HL-60 (cell line): ENCODE data around the gene RALGAPB.

Source experiments
- DNase-seq, 2 experiments: peaks; one replicate each; pipeline ENCODE4 v3.0.0-alpha.2; 2010 to 2020; ENCODE audit warnings: low read depth in 1 of 2, low spot score in 1 of 2
- H3K27ac ChIP-seq: fragments of 250-450 bp; sonication (Bioruptor Pico); replicated peaks from 2 replicates; pipeline ENCODE4 v1.5.1; 2020; ENCODE audit warnings: mild to moderate bottlenecking, moderate library complexity
- H3K27me3 ChIP-seq: fragments of 250-450 bp; sonication (Bioruptor Pico); 2 replicates; pipeline ENCODE4 v1.5.1; 2021; ENCODE audit warnings: mild to moderate bottlenecking, moderate library complexity; ENCODE audit not compliant: insufficient read depth, poor library complexity, severe bottlenecking
- H3K4me3 ChIP-seq: replicated peaks from 2 replicates; pipeline ENCODE4 v1.5.1; 2011; ENCODE audit warnings: mild to moderate bottlenecking, control low read depth, low read length; ENCODE audit not compliant: insufficient read depth
- GABPA ChIP-seq: IDR thresholded peaks from 2 replicates; pipeline ENCODE4 v1.6.1; 2012; ENCODE audit warnings: low read depth
- POLR2AphosphoS5 ChIP-seq: IDR thresholded peaks from 2 replicates; pipeline ENCODE4 v1.6.1; 2012; ENCODE audit warnings: low read depth
- SPI1 ChIP-seq: IDR thresholded peaks from 2 replicates; pipeline ENCODE4 v1.6.1; 2012; ENCODE audit warnings: low read depth, mild to moderate bottlenecking, borderline replicate concordance
- TF ChIP-seq, protein P1 (sequence below): IDR thresholded peaks from 2 replicates; pipeline ENCODE4 v1.6.1; 2012; ENCODE audit warnings: low read depth; ENCODE audit not compliant: insufficient replicate concordance
- TF ChIP-seq, protein P2 (sequence below): IDR thresholded peaks from one replicate; pipeline ENCODE4 v1.5.1; 2011; ENCODE audit warnings: low read length, control low read depth, inconsistent platforms; ENCODE audit not compliant: insufficient read depth

The RALGAPB gene

DNA sequence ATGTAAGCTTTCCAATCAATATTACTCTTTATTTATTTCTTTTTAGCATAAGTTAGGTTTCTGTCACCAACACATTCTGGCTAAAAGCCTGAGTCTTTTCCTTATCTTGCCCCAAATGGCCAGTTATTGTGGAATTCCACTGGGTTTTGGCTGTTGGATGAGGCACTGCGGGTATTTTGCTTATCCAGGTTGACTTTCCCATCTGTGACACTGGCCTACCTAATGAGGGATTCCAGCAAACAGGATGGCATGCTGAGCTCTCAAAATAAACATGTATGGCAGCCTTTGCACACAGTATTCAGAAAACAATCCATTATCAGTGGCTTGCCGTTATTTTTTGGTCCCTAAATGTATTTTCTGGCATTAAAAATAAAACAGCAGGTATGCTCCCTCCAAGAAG is 6.5 kb upstream of the RALGAPB start:
- no peak for DNase-seq
- no peak for TF ChIP-seq SPI1
- TF ChIP-seq, protein P1, sequence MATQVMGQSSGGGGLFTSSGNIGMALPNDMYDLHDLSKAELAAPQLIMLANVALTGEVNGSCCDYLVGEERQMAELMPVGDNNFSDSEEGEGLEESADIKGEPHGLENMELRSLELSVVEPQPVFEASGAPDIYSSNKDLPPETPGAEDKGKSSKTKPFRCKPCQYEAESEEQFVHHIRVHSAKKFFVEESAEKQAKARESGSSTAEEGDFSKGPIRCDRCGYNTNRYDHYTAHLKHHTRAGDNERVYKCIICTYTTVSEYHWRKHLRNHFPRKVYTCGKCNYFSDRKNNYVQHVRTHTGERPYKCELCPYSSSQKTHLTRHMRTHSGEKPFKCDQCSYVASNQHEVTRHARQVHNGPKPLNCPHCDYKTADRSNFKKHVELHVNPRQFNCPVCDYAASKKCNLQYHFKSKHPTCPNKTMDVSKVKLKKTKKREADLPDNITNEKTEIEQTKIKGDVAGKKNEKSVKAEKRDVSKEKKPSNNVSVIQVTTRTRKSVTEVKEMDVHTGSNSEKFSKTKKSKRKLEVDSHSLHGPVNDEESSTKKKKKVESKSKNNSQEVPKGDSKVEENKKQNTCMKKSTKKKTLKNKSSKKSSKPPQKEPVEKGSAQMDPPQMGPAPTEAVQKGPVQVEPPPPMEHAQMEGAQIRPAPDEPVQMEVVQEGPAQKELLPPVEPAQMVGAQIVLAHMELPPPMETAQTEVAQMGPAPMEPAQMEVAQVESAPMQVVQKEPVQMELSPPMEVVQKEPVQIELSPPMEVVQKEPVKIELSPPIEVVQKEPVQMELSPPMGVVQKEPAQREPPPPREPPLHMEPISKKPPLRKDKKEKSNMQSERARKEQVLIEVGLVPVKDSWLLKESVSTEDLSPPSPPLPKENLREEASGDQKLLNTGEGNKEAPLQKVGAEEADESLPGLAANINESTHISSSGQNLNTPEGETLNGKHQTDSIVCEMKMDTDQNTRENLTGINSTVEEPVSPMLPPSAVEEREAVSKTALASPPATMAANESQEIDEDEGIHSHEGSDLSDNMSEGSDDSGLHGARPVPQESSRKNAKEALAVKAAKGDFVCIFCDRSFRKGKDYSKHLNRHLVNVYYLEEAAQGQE: no peak
- TF ChIP-seq, protein P2, sequence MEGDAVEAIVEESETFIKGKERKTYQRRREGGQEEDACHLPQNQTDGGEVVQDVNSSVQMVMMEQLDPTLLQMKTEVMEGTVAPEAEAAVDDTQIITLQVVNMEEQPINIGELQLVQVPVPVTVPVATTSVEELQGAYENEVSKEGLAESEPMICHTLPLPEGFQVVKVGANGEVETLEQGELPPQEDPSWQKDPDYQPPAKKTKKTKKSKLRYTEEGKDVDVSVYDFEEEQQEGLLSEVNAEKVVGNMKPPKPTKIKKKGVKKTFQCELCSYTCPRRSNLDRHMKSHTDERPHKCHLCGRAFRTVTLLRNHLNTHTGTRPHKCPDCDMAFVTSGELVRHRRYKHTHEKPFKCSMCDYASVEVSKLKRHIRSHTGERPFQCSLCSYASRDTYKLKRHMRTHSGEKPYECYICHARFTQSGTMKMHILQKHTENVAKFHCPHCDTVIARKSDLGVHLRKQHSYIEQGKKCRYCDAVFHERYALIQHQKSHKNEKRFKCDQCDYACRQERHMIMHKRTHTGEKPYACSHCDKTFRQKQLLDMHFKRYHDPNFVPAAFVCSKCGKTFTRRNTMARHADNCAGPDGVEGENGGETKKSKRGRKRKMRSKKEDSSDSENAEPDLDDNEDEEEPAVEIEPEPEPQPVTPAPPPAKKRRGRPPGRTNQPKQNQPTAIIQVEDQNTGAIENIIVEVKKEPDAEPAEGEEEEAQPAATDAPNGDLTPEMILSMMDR: no peak
- no peaks in the 10 kb centered on the region for H3K27me3 ChIP-seq
- H3K27ac ChIP-seq: no peak overlapping the region
- H3K4me3 ChIP-seq: no peak overlapping the region

DNA sequence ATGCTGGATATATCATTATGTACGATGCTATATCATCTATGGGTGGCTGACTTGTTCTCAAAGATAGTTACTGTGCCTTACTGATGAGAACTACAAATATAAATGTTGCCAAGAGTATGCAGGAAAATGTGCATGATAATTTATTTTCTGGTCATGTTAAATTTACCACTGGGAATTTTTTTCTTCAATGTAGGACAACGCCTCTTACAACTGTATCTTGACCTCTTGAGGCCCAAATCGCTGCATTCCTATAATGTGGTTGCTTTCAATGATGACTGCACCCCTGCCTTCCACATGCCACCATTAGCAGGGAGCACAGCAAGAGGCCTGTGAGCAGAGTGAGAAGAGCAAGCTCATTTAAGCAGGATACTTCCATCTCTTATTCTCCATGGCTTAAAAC is 5.7 kb upstream of the RALGAPB start:
- DNase-seq: no peak
- Histone ChIP-seq H3K27ac (no peak overlapping the region), H3K4me3 (no peak overlapping the region), H3K27me3 (no peaks in the 10 kb centered on the region)
- TF ChIP-seq, protein P2: no peak
- no peak for TF ChIP-seq SPI1
- TF ChIP-seq POLR2AphosphoS5: no peak
- TF ChIP-seq, protein P1: no peak
- no peak for TF ChIP-seq GABPA

DNA sequence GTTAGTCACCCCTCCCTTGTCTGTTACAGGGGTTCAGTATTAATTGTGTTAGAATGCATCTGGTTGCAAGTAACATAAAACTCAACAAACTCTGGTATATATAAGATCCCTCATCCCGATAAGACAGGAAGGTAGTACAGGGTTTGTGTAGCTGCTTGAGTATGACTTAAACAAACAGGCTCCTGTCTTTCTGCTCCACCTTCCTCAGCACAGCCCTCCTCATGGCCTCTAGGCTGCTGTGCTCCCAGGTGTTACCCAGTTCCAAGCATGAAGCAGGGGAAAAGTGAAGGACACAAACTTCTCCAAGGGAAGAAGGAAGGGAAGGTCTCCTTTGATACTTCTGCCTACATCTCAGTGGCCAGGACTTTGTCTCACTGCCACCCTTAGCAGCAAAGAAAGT is 1.4 kb upstream of the RALGAPB start:
- no peak for DNase-seq
- H3K27ac ChIP-seq: no peak overlapping the region
- H3K27me3 ChIP-seq: no peaks in the 10 kb centered on the region
- TF ChIP-seq, protein P1: no peak
- no peak for TF ChIP-seq POLR2AphosphoS5
- no peak for TF ChIP-seq GABPA
- TF ChIP-seq SPI1: no peak
- TF ChIP-seq, protein P2: no peak
- no peak overlapping the region for H3K4me3 ChIP-seq
